OCI-LY7 (cell line): ENCODE results near the gene NPM1.
"Not testable (repeated sequence)": the region's sequence is repeated elsewhere in the genome, so short reads cannot be mapped to it uniquely, and the experiment has no call there.

ENCODE experiments used
- EZH2phosphoT487 ChIP-seq: fragments of 200-600 bp; sonication (generic); IDR thresholded peaks from 2 replicates; pipeline ENCODE4 v1.6.1; 2018; ENCODE audit warnings: low read depth, borderline replicate concordance, mild to moderate bottlenecking, mixed run types, antibody characterized with exemption, low read length, moderate library complexity, mixed read lengths
- TF ChIP-seq, protein P1 (sequence below): fragments of 200-600 bp; sonication (generic); conservative IDR thresholded peaks from 2 replicates; pipeline ENCODE4 v1.5.1; 2014; ENCODE audit warnings: mild to moderate bottlenecking, antibody characterized with exemption, low read length, moderate library complexity, mixed read lengths

DNA sequence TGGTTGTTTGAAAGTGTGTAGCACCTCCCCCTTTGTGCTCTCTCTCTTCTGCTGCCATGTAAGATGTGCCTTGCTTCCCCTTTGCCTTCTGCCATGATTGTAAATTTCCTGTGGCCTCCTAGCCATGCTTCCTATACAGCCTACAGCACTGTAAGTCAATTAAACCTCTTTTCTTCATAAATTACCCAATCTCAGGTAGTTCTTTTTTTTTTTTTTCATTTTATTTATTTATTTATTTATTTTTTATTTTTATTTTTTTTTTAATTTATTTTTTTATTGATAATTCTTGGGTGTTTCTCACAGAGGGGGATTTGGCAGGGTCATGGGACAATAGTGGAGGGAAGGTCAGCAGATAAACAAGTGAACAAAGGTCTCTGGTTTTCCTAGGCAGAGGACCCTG, 15.1 kb downstream of the NPM1 start:
- TF ChIP-seq, protein P1, sequence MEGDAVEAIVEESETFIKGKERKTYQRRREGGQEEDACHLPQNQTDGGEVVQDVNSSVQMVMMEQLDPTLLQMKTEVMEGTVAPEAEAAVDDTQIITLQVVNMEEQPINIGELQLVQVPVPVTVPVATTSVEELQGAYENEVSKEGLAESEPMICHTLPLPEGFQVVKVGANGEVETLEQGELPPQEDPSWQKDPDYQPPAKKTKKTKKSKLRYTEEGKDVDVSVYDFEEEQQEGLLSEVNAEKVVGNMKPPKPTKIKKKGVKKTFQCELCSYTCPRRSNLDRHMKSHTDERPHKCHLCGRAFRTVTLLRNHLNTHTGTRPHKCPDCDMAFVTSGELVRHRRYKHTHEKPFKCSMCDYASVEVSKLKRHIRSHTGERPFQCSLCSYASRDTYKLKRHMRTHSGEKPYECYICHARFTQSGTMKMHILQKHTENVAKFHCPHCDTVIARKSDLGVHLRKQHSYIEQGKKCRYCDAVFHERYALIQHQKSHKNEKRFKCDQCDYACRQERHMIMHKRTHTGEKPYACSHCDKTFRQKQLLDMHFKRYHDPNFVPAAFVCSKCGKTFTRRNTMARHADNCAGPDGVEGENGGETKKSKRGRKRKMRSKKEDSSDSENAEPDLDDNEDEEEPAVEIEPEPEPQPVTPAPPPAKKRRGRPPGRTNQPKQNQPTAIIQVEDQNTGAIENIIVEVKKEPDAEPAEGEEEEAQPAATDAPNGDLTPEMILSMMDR, result not testable (repeated sequence)
- not testable (repeated sequence) for TF ChIP-seq EZH2phosphoT487
